ENCODE results near the gene SLCO1B1. TPM values are rescaled to one million over a fixed set of nuclear protein-coding genes. Genes with fewer than 3 reads are reported as not detected.
"Not testable (repeated sequence)": the region's sequence is repeated elsewhere in the genome, so short reads cannot be mapped to it uniquely, and the experiment has no call there.

SLCO1B1 gene
- total RNA-seq, 1 donor from 2014 or later: not detected

DNA sequence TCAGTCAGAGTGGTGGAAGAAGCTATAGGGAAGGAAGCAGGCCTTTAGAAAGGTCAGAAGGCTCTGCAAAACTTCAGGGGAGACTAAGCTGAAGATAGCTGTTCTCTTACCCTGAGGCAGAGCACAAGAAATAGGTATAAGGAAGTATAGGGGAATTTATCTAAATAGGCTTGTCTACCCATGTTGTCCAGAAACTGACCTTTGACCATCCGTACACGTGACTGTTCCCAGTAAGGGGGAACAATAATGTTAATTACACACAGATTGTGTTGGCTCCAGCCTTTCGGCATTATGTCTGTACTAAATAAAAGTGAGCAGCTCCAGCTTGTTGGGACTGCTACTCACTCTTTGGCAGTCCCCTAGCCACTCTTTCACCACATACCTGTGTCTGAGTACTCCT lies 59.0 kb downstream of the SLCO1B1 start:
- Histone ChIP-seq H3K27me3 (no peaks in the 10 kb centered on the region), H3K27ac (no peak overlapping the region), H3K9me3 (peaks cover 0 to 13% of the 10 kb centered on the region in 2 donors), H3K4me3 (no peak overlapping the region), H3K4me1 (no peaks in the 10 kb centered on the region), H3K36me3 (no peaks in the 10 kb centered on the region)
- TF ChIP-seq, protein P1, sequence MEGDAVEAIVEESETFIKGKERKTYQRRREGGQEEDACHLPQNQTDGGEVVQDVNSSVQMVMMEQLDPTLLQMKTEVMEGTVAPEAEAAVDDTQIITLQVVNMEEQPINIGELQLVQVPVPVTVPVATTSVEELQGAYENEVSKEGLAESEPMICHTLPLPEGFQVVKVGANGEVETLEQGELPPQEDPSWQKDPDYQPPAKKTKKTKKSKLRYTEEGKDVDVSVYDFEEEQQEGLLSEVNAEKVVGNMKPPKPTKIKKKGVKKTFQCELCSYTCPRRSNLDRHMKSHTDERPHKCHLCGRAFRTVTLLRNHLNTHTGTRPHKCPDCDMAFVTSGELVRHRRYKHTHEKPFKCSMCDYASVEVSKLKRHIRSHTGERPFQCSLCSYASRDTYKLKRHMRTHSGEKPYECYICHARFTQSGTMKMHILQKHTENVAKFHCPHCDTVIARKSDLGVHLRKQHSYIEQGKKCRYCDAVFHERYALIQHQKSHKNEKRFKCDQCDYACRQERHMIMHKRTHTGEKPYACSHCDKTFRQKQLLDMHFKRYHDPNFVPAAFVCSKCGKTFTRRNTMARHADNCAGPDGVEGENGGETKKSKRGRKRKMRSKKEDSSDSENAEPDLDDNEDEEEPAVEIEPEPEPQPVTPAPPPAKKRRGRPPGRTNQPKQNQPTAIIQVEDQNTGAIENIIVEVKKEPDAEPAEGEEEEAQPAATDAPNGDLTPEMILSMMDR (IDR thresholded peaks at IDR 0.05): no peak
- DNase-seq (ENCODE audit: low spot score in 2 of 2): no peak
- intact Hi-C loops (cut with DNase I): no loop called here

DNA sequence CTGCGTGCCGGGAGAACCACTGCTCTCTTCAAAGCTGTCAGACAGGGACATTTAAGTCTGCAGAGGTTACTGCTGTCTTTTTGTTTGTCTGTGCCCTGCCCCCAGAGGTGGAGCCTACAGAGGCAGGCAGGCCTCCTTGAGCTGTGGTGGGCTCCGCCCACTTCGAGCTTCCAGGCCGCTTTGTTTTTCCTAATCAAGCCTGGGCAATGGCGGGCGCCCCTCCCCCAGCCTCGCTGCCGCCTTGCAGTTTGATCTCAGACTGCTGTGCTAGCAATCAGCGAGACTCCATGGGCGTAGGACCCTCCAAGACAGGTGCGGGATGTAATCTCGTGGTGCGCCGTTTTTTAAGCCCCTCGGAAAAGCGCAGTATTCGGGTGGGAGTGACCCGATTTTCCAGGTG lies 83.4 kb downstream of the SLCO1B1 start:
- H3K36me3 ChIP-seq; H3K27ac ChIP-seq; H3K4me1 ChIP-seq; H3K9me3 ChIP-seq; H3K27me3 ChIP-seq; H3K4me3 ChIP-seq; DNase-seq (ENCODE audit: low spot score in 2 of 2); intact Hi-C loops (cut with DNase I): not testable (repeated sequence)

DNA sequence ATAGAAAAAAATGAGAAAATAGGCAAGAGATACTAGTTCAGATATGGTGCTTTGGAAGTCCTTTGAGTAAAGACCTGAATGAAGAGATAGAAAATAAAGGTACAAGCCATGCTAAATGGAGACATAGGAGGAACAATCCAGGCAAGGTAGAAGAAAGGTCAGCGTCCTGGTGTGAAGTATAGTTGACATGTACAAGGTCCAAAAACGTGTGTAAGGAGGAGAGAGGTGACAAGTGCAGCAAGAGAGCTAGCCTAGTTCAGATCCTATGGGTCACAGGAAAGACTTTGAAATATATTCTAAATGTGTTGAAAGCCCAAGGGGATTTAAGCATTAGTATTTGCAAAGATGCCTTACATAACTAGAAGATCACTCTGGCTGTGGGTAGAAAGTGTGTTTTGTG lies 88.2 kb downstream of the SLCO1B1 start:
- TF ChIP-seq, protein P1 (IDR thresholded peaks at IDR 0.05): no peak
- Histone ChIP-seq H3K36me3 (no peaks in the 10 kb centered on the region), H3K4me1 (no peaks in the 10 kb centered on the region), H3K27ac (no peak overlapping the region), H3K9me3 (no peaks in the 10 kb centered on the region), H3K4me3 (no peak overlapping the region), H3K27me3 (no peaks in the 10 kb centered on the region)
- intact Hi-C loops (cut with DNase I): no loop called here
- no peak for DNase-seq (ENCODE audit: low spot score in 2 of 2)

DNA sequence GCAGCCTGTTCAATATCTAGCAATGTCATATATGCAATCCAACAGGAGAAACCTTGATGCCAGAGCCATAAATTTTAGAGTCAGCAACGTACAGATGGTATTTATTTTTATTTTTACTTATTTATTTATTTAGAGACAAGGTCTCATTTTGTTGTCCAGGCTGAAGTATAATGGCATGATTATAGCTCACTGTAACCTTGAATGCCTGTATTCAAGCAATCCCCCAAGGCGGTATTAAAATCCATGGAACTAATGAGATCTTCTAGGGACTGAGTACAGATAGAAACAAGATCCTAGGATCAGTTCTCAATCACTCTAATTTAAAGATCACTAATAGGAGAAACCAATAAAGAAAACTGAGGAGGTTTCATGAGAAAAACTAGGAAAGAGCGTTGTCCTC lies 89.3 kb downstream of the SLCO1B1 start:
- TF ChIP-seq, protein P1 (IDR thresholded peaks at IDR 0.05): no peak
- intact Hi-C loops (cut with DNase I): no loop called here
- Histone ChIP-seq H3K27ac (no peak overlapping the region), H3K4me1 (no peaks in the 10 kb centered on the region), H3K36me3 (no peaks in the 10 kb centered on the region), H3K27me3 (no peaks in the 10 kb centered on the region), H3K4me3 (no peak overlapping the region), H3K9me3 (no peaks in the 10 kb centered on the region)
- no peak for DNase-seq (ENCODE audit: low spot score in 2 of 2)

DNA sequence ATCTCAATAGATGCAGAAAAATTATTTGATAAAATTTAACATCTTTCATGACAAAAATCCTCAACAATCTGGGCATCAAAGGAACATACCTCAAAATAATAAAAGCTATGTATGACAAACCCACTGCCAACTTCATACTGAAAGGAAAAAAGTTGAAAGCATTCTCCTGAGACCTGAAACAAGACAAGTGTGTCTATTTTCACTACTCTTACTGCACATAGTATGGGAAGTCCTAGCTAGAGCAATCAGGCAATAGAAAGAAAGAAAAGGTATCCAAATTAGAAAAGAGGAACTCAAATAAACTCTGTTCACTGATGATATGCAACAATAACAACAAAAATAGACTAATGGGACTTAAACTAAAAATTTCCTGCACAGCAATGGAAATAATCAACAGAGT lies 90.1 kb downstream of the SLCO1B1 start:
- Histone ChIP-seq H3K27ac (no peak overlapping the region), H3K4me1 (no peaks in the 10 kb centered on the region), H3K4me3 (no peak overlapping the region), H3K36me3 (no peaks in the 10 kb centered on the region), H3K9me3 (no peaks in the 10 kb centered on the region), H3K27me3 (no peaks in the 10 kb centered on the region)
- TF ChIP-seq, protein P1 (IDR thresholded peaks at IDR 0.05): no peak
- no peak for DNase-seq (ENCODE audit: low spot score in 2 of 2)
- intact Hi-C loops (cut with DNase I): no loop called here

DNA sequence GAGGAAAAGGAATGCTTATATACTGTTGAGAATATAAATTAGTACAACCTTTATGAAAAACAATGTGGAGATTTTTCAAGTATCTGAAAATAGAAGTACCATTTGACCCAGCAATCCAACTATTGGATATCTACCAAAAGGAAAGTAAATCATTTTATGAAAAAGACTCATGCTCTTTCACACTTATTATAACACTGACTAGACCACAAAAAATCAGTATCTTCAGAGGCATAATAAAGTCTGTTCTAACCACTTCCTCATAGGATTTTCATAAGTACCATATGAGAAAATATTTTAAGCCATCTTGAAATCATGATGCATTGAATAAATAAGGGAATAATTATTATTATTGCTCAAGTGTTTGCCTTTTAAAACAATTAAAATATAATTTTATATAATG lies 90.8 kb downstream of the SLCO1B1 start:
- Histone ChIP-seq H3K4me1 (no peaks in the 10 kb centered on the region), H3K9me3 (no peaks in the 10 kb centered on the region), H3K36me3 (no peaks in the 10 kb centered on the region), H3K27ac (no peak overlapping the region), H3K4me3 (no peak overlapping the region), H3K27me3 (no peaks in the 10 kb centered on the region)
- no peak for DNase-seq (ENCODE audit: low spot score in 2 of 2)
- intact Hi-C loops (cut with DNase I): no loop called here
- TF ChIP-seq, protein P1 (IDR thresholded peaks at IDR 0.05): no peak
